Measurements from ENCODE around the gene PIP5KL1. TPM values are rescaled to one million over a fixed set of nuclear protein-coding genes. Genes with fewer than 3 reads are reported as not detected.
"Not testable (repeated sequence)": the region's sequence is repeated elsewhere in the genome, so short reads cannot be mapped to it uniquely, and the experiment has no call there.

PIP5KL1 gene
- total RNA-seq, 2 donors from 2014 or later: 3.1 to 16.5 TPM

DNA sequence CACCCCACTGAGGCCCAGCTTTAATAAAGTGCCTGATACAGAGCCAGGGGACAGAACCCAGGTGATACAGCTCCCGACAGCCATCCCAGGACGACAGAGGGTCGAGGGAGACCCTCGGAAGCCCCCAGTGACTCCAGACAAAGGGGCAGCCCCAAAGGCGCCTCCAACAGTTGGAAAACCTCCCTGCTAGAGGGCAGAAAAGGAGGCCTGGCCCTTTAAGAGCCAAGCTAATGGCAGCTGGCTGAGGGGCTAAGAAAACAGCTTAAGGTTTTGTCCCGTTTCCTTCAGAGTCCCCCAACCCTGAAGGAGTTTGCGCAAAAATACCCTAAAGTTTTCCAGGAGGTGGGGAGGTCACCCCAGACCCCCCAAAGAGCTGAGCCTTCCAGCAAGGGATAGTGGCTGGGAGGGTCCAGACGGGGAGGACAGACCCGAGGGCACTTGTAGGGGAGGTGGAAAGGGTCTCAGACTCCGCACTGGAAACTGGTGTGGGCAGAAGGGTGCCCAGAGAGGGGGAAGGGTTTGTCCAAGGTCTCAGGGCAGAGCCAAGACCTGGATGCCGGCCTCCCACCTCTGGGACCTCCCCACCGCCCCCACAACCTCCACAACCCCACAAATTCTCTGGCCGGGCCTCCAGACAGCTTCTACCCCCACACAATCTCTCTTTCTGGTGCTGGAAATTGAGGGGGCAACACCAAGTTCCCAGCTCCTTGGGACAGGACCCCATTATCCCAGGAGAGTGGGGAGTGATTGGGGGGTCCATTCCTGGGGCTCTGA is 44.9 kb downstream of the PIP5KL1 start:
- Histone ChIP-seq H3K4me1 (replicated peaks) (no peaks in the 10 kb centered on the region), H3K36me3 (peaks cover 0 to 5% of the 10 kb centered on the region in 2 donors), H3K4me3 (no peak overlapping the region), H3K27ac (no peak overlapping the region), H3K9me3 (no peaks in the 10 kb centered on the region), H3K27me3 (replicated peaks; ENCODE audit: insufficient read depth) (no peaks in the 10 kb centered on the region)
- intact Hi-C loops (cut with DNase I): no loop called here
- DNase-seq (ENCODE audit: low spot score): no peak
- TF ChIP-seq POLR2A (IDR thresholded peaks at IDR 0.05) (no peak), POLR2AphosphoS5 (IDR thresholded peaks at IDR 0.05) (no peak)
- TF ChIP-seq, protein P1, sequence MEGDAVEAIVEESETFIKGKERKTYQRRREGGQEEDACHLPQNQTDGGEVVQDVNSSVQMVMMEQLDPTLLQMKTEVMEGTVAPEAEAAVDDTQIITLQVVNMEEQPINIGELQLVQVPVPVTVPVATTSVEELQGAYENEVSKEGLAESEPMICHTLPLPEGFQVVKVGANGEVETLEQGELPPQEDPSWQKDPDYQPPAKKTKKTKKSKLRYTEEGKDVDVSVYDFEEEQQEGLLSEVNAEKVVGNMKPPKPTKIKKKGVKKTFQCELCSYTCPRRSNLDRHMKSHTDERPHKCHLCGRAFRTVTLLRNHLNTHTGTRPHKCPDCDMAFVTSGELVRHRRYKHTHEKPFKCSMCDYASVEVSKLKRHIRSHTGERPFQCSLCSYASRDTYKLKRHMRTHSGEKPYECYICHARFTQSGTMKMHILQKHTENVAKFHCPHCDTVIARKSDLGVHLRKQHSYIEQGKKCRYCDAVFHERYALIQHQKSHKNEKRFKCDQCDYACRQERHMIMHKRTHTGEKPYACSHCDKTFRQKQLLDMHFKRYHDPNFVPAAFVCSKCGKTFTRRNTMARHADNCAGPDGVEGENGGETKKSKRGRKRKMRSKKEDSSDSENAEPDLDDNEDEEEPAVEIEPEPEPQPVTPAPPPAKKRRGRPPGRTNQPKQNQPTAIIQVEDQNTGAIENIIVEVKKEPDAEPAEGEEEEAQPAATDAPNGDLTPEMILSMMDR (IDR thresholded peaks at IDR 0.05): no peak
- 79% methylated on average over 13 of the region's 13 CpGs for WGBS

DNA sequence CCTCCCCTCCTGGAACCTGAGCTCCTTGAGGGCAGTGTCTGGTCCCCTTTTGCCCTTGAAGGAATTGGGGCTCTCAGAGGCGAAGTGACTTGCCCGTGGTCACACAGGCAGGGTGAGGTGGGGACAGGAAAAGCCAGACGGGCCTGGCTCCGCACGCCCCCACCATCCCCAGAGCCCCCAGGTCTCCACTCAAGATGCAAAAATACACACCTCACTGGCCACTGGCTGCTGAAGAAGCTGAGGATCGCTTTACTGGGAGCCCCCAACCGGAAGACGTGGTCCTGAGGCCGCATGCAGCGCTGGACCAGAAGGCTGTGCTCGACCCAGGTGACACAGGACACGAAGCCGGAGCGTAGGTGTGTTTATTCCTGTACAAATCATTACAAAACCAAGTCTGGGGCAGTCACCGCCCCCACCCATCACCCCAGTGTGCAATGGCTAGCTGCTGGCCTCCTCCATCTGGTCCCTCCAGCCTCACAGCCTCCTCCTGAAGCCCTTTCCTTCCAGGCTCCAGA is 45.5 kb downstream of the PIP5KL1 start:
- H3K27ac ChIP-seq: no peak overlapping the region
- intact Hi-C loops (cut with DNase I): no loop called here
- no peak for DNase-seq (ENCODE audit: low spot score)
- TF ChIP-seq, protein P1 (IDR thresholded peaks at IDR 0.05): no peak
- TF ChIP-seq POLR2A (IDR thresholded peaks at IDR 0.05) (no peak), POLR2AphosphoS5 (IDR thresholded peaks at IDR 0.05) (no peak)
- H3K9me3 ChIP-seq: no peaks in the 10 kb centered on the region
- peaks cover 0 to 5% of the 10 kb centered on the region in 2 donors for H3K36me3 ChIP-seq
- H3K4me3 ChIP-seq: no peak overlapping the region
- WGBS: 80% methylated on average over 14 of the region's 15 CpGs
- no peaks in the 10 kb centered on the region for H3K4me1 ChIP-seq (replicated peaks)
- no peaks in the 10 kb centered on the region for H3K27me3 ChIP-seq (replicated peaks; ENCODE audit: insufficient read depth)

DNA sequence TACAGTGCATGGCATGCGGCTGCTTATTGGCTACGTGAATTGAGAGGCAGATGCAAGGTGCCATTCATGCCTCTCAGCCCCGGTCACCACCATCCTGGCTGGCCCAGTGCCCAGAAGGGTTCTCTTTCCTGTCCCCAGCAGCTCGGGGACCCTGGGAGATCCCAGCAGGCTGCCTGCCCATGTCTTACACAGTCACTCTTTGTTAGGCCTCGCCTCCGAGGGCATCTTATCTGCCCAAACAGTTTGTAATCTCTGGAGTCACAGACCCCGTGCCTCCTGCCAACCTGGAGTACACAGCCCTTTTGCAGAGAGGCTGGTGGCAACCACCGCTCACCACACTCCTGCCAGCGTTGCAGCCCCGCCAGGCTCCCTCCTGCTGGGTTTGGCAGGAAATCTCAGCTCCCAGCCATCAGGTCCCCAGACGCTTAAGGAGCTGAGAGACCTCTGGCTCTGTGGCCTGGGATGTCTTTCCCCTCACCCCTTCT is 46.1 kb downstream of the PIP5KL1 start:
- Histone ChIP-seq H3K27ac (no peak overlapping the region), H3K4me3 (no peak overlapping the region), H3K27me3 (replicated peaks; ENCODE audit: insufficient read depth) (no peaks in the 10 kb centered on the region), H3K4me1 (replicated peaks) (no peaks in the 10 kb centered on the region), H3K36me3 (peaks cover 0 to 5% of the 10 kb centered on the region in 2 donors), H3K9me3 (no peaks in the 10 kb centered on the region)
- 40% methylated on average over 11 of the region's 11 CpGs for WGBS
- DNase-seq (ENCODE audit: low spot score): no peak
- no peak for TF ChIP-seq POLR2A (IDR thresholded peaks at IDR 0.05)
- intact Hi-C loops (cut with DNase I): no loop called here

DNA sequence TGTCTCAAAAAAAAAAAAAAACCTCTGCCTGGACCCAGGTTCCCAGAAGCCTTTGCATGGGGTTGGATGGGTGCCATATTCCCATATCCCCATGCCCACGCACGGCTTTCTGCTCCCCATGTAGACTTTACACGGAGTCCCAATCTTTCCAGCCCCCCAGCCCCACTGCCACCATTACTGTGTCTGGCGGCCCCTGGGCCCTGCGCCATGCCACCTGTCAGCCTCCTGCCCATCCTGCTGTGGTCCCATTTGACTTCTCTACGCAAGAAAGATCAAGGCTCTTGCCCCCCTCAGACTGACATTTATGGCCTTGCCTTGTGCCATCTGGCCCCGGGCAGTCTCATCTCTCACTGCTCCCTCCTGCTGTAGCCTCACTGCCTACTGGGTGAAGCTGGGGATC is 46.6 kb downstream of the PIP5KL1 start:
- no peaks in the 10 kb centered on the region for H3K4me1 ChIP-seq (replicated peaks)
- intact Hi-C loops (cut with DNase I): no loop called here
- H3K27me3 ChIP-seq (replicated peaks; ENCODE audit: insufficient read depth): no peaks in the 10 kb centered on the region
- 67% methylated on average over 7 of the region's 7 CpGs for WGBS
- no peak overlapping the region for H3K4me3 ChIP-seq
- H3K36me3 ChIP-seq: peaks cover 0 to 5% of the 10 kb centered on the region in 2 donors
- no peak for TF ChIP-seq POLR2AphosphoS5 (IDR thresholded peaks at IDR 0.05)
- no peak for TF ChIP-seq POLR2A (IDR thresholded peaks at IDR 0.05)
- TF ChIP-seq, protein P1 (IDR thresholded peaks at IDR 0.05): no peak
- H3K27ac ChIP-seq: no peak overlapping the region
- DNase-seq (ENCODE audit: low spot score): no peak
- H3K9me3 ChIP-seq: no peaks in the 10 kb centered on the region

DNA sequence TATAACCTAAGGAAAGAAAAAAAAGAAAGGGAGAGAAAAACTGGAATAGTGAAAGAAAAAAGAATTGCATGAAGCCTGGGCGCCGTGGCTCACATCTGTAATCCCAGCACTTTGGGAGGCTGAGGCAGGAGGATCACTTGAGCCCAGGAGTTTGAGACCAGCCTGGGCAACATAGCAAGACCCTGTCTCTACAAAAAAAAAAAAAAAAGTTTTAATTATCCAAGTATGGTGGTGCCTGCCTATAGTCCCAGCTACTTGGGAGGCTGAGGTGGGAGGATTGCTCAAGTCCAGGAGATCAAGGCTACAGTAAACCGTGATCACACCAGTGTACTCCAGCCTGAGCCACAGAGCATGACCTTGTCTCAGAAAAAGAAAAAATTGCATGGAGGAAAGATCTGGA is 48.9 kb downstream of the PIP5KL1 start:
- H3K27me3 ChIP-seq (replicated peaks; ENCODE audit: insufficient read depth); DNase-seq (ENCODE audit: low spot score); H3K9me3 ChIP-seq; H3K27ac ChIP-seq; H3K4me1 ChIP-seq (replicated peaks); H3K4me3 ChIP-seq; H3K36me3 ChIP-seq; intact Hi-C loops (cut with DNase I): not testable (repeated sequence)
- WGBS: 93% methylated on average over 3 of the region's 3 CpGs

DNA sequence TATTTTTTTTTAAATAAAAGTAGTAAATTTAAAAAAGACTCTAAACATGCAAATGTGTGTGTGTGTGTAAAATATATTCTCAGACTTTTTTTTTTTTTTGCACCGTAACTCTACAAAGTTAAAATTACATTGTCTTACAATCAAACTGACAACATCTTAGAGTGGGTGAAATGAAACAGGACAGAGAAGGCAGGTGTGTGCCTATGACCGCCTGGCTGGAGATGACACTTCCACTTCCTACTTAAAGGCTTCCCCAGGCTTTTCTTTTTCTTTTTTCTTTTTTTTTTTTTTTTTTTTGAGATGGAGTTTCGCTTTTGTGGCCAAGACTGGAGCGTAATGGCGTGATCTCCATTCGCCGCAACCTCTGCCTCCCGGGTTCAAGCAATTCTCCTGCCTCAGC is 50.4 kb downstream of the PIP5KL1 start:
- Histone ChIP-seq H3K4me1 (replicated peaks) (no peaks in the 10 kb centered on the region), H3K4me3 (no peak overlapping the region), H3K36me3 (no peaks in the 10 kb centered on the region), H3K27me3 (replicated peaks; ENCODE audit: insufficient read depth) (no peaks in the 10 kb centered on the region), H3K9me3 (no peaks in the 10 kb centered on the region), H3K27ac (no peak overlapping the region)
- no peak for DNase-seq (ENCODE audit: low spot score)
- 72% methylated on average over 8 of the region's 8 CpGs for WGBS
- TF ChIP-seq POLR2AphosphoS5 (IDR thresholded peaks at IDR 0.05): no peak
- TF ChIP-seq, protein P1 (IDR thresholded peaks at IDR 0.05): no peak
- TF ChIP-seq POLR2A (IDR thresholded peaks at IDR 0.05): no peak
- intact Hi-C loops (cut with DNase I): no loop called here

Measured in prostate gland (tissue), 2 donors.